ENCODE results near the gene COQ2. TPM values are rescaled to one million over a fixed set of nuclear protein-coding genes. Genes with fewer than 3 reads are reported as not detected.

Gene COQ2
- total RNA-seq, 1 donor from 2014 or later: 14.1 TPM

DNA sequence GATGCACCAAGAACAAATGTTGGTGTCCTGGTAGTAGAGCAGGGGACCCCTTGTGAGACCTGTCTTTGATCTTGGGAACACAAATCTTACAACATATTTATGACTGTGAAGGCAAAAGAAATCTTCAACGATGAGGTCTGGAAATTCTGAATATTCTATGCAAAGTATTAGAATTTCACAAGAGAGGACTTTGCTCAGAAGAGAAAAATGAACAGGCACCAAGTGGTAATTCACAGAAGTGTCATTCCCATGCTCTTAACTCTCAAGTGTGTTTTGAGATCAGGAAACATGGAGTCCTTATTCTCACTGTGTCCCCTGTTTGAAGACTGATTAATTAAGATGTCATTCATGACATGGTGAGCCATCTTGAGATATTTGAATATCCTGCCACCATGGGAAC is 52.5 kb downstream of the COQ2 start:
- Mint-ChIP-seq H3K36me3 (ENCODE audit: low read depth, unreplicated experiment) (no peaks in the 10 kb centered on the region), H3K4me3 (ENCODE audit: unreplicated experiment) (no peak overlapping the region), H3K27ac (ENCODE audit: unreplicated experiment) (no peak overlapping the region), H3K9me3 (ENCODE audit: unreplicated experiment) (no peaks in the 10 kb centered on the region), H3K4me1 (ENCODE audit: unreplicated experiment) (peaks cover 6% of the 10 kb centered on the region), H3K27me3 (ENCODE audit: unreplicated experiment) (no peaks in the 10 kb centered on the region)
- no peak for DNase-seq (ENCODE audit: low spot score)
- TF ChIP-seq, protein P1, sequence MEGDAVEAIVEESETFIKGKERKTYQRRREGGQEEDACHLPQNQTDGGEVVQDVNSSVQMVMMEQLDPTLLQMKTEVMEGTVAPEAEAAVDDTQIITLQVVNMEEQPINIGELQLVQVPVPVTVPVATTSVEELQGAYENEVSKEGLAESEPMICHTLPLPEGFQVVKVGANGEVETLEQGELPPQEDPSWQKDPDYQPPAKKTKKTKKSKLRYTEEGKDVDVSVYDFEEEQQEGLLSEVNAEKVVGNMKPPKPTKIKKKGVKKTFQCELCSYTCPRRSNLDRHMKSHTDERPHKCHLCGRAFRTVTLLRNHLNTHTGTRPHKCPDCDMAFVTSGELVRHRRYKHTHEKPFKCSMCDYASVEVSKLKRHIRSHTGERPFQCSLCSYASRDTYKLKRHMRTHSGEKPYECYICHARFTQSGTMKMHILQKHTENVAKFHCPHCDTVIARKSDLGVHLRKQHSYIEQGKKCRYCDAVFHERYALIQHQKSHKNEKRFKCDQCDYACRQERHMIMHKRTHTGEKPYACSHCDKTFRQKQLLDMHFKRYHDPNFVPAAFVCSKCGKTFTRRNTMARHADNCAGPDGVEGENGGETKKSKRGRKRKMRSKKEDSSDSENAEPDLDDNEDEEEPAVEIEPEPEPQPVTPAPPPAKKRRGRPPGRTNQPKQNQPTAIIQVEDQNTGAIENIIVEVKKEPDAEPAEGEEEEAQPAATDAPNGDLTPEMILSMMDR (IDR thresholded peaks at IDR 0.05; ENCODE audit: unreplicated experiment): no peak

DNA sequence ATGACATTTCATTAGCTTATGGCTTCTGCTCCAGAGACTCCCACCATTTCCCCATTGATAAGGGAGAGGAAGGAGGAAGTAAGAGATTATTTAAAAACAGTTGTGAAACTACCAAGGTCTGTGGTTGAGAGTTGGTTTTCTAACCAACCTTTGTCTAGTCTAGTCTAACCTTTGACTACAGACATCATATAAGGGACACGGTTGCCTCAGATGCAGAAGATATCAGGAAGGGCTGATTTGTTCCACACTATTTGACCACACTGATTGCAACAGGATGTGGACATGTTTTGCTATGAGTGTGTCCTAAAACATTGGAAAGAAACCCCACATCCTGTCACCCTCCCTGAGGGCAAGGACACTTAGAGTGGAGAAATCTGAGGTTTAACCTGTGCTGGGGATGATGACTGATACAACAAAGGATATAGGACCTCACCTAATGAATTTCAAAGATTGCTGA is 53.0 kb downstream of the COQ2 start:
- no peak overlapping the region for H3K27ac Mint-ChIP-seq (ENCODE audit: unreplicated experiment)
- no peaks in the 10 kb centered on the region for H3K36me3 Mint-ChIP-seq (ENCODE audit: low read depth, unreplicated experiment)
- no peak overlapping the region for H3K4me3 Mint-ChIP-seq (ENCODE audit: unreplicated experiment)
- peaks cover 6% of the 10 kb centered on the region for H3K4me1 Mint-ChIP-seq (ENCODE audit: unreplicated experiment)
- TF ChIP-seq, protein P1 (IDR thresholded peaks at IDR 0.05; ENCODE audit: unreplicated experiment): no peak
- H3K9me3 Mint-ChIP-seq (ENCODE audit: unreplicated experiment): no peaks in the 10 kb centered on the region
- no peak for DNase-seq (ENCODE audit: low spot score)
- H3K27me3 Mint-ChIP-seq (ENCODE audit: unreplicated experiment): no peaks in the 10 kb centered on the region

- no peak for DNase-seq (ENCODE audit: low spot score)
- peaks cover 6% of the 10 kb centered on the region for H3K4me1 Mint-ChIP-seq (ENCODE audit: unreplicated experiment)
- H3K4me3 Mint-ChIP-seq (ENCODE audit: unreplicated experiment): no peak overlapping the region
- H3K36me3 Mint-ChIP-seq (ENCODE audit: low read depth, unreplicated experiment): no peaks in the 10 kb centered on the region
- no peaks in the 10 kb centered on the region for H3K9me3 Mint-ChIP-seq (ENCODE audit: unreplicated experiment)
- no peak overlapping the region for H3K27ac Mint-ChIP-seq (ENCODE audit: unreplicated experiment)
- no peaks in the 10 kb centered on the region for H3K27me3 Mint-ChIP-seq (ENCODE audit: unreplicated experiment)
- TF ChIP-seq, protein P1 (IDR thresholded peaks at IDR 0.05; ENCODE audit: unreplicated experiment): no peak
Observed at GRCh38 chr4:83230928-83231327, 53.7 kb downstream of the COQ2 start.

- Mint-ChIP-seq H3K27me3 (ENCODE audit: unreplicated experiment) (no peaks in the 10 kb centered on the region), H3K36me3 (ENCODE audit: low read depth, unreplicated experiment) (no peaks in the 10 kb centered on the region), H3K4me1 (ENCODE audit: unreplicated experiment) (peaks cover 6% of the 10 kb centered on the region), H3K27ac (ENCODE audit: unreplicated experiment) (no peak overlapping the region), H3K9me3 (ENCODE audit: unreplicated experiment) (no peaks in the 10 kb centered on the region), H3K4me3 (ENCODE audit: unreplicated experiment) (no peak overlapping the region)
- no peak for DNase-seq (ENCODE audit: low spot score)
- TF ChIP-seq, protein P1 (IDR thresholded peaks at IDR 0.05; ENCODE audit: unreplicated experiment): no peak
Observed at GRCh38 chr4:83229791-83230190, 54.8 kb downstream of the COQ2 start.

DNA sequence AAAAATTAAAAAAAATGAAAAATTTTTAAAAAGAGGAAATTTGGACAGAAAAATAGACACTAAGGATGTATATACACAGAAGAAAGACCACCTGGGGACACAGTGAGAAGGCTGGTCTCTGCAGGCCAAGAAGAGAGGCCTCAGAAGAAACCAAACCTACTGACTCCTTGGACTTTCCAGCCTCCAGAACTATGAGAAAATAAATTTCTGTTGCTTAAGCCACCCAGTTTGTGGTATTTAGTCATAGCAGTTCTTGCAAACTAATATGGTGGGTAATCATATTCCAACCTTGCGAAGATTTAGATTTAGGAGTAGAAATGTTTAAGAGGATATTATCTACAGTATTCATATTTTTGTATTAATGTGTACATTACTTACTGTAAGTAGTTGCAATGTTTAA is 56.4 kb downstream of the COQ2 start:
- no peaks in the 10 kb centered on the region for H3K27me3 Mint-ChIP-seq (ENCODE audit: unreplicated experiment)
- H3K4me1 Mint-ChIP-seq (ENCODE audit: unreplicated experiment): peaks cover 6% of the 10 kb centered on the region
- no peaks in the 10 kb centered on the region for H3K36me3 Mint-ChIP-seq (ENCODE audit: low read depth, unreplicated experiment)
- no peaks in the 10 kb centered on the region for H3K9me3 Mint-ChIP-seq (ENCODE audit: unreplicated experiment)
- H3K27ac Mint-ChIP-seq (ENCODE audit: unreplicated experiment): no peak overlapping the region
- H3K4me3 Mint-ChIP-seq (ENCODE audit: unreplicated experiment): no peak overlapping the region
- TF ChIP-seq, protein P1 (IDR thresholded peaks at IDR 0.05; ENCODE audit: unreplicated experiment): no peak
- no peak for DNase-seq (ENCODE audit: low spot score)

All from endothelial cell (in vitro differentiated cells).